Dermis lymphatic vessel endothelial cell (primary cell): ENCODE measurements around the gene FBXO47. TPM values are rescaled to one million over a fixed set of nuclear protein-coding genes. Genes with fewer than 3 reads are reported as not detected.

Experiments used
- total RNA-seq: library from RNA; depleted of rRNA; stranded (reverse); fragments of >200 nt; gene quantifications from 2 replicates; pipeline ENCODE4 v1.2.1, GENCODE V29; 2014

Gene FBXO47, protein sequence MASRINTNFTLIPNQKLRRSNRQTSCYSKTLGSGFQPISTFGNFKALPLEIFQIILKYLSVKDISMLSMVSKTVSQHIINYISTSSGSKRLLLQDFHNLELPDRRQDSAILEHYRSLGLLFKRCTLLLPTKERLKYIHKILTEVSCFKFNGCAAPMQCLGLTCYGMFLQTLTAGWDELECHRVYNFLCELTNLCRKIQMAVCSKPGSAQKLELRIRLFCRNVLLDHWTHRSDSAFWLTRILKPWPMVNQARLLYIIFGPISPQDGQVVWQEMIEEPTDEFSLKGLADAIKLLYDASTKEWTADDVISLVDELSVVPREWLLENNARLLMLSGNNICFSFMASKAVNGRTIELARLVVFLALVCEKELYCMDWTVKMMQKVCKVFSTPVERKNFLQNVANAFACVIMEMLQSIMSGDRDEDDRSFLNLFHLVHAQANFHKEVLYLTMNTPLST
- under 0.01 TPM in 1 of 2 replicates, not detected in the other for total RNA-seq

DNA sequence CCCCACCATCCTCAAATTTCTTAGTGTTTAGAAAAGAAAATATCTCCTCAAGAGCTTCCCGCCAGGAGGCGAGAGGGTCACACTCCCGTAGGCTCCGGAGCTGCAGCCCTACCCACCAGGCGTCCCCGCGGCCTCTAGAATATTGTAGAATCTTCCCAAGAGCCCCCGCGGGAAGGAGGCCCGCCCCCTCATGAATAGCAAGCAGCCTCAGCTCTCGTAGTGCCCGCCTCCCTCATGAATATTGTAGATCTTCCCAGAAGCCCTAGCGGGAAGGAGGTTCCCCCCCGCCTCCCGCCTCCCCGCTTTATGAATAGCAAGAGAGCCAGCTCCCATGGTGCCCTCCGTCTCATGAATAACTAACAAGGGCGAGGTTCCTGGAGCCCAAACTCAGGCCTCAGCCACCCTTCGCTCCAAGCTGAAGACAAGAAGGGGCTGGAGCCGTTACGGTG is at the start of gene FBXO47:
TSS of gene FBXO47 (minus strand) at position 114 of the 449 bp plus-strand sequence. CDS start 4,378 bp downstream, outside the sequence.

DNA sequence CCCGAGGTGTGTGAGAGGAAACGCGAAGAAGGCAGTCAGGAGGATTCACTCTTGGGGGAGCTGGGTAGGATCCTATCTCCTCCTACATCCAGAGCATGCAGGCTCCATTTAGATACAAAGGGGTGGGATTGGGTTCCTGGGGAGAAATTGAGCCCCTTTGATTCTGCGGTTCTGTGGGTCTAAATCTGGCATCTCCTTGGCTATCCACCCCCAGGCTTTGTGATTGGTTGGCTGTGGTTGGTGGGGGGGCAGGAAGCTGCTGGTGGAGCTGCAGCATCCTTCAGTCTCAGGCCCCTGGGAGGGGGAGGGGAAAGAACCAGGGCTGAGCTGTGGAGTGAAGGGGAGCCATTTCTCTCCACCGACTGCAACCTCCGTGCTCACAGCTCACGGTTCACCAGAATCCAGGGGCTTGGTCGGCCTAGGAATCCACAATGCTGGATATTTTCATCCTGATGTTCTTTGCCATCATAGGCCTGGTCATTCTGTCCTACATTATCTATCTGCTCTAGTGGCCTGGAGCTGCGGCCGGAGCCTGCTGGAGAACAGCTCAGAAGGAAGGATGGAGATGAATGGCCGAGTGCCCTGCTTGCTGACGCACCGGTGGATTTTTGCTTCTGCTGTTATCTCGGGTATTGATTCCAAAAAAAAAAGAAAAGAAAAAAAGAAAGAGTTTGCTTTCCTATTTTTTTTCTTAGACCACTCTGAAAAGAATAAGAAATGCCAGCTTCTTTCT is 41.8 kb downstream of the FBXO47 start, which contains the start of gene LASP1NB:
TSS of gene LASP1NB (plus strand) at position 352 of the 733 bp plus-strand sequence.

Other genes with a start within 250 kb of the FBXO47 start
- gene CISD3, start 237.1 kb downstream of the FBXO47 start, total RNA-seq: 2.0 and 2.9 TPM in 2 replicates
- gene PCGF2, start 219.1 kb downstream of the FBXO47 start, total RNA-seq: 3.6 TPM in 2 replicates
- gene PSMB3, start 214.7 kb downstream of the FBXO47 start, total RNA-seq: 298 and 351 TPM in 2 replicates
- 30.3 and 37.2 TPM in 2 replicates for gene PIP4K2B, start 167.8 kb downstream of the FBXO47 start, total RNA-seq
- gene CWC25, start 142.1 kb downstream of the FBXO47 start, total RNA-seq: 8.5 and 9.7 TPM in 2 replicates
- 2,234 and 2,254 TPM in 2 replicates for gene RPL23, start 113.7 kb downstream of the FBXO47 start, total RNA-seq
- 51.6 and 64.0 TPM in 2 replicates for gene LASP1, start 97.3 kb downstream of the FBXO47 start, total RNA-seq
- gene PLXDC1, start 184.2 kb upstream of the FBXO47 start, total RNA-seq: not detected in 2 replicates
- not detected in 2 replicates for gene ARL5C, start 198.8 kb upstream of the FBXO47 start, total RNA-seq
- 0.76 and 1.2 TPM in 2 replicates for gene CACNB1, start 230.3 kb upstream of the FBXO47 start, total RNA-seq
- 1,343 and 1,670 TPM in 2 replicates for gene RPL19, start 232.9 kb upstream of the FBXO47 start, total RNA-seq